GM18907 (cell line): ENCODE data around the gene SORCS1.

Experiments
- ATAC-seq: cut with Tn5 transposase; IDR thresholded peaks from one replicate; pipeline ENCODE4 v1.9.1; 2021; ENCODE audit warnings: mild to moderate bottlenecking, moderate library complexity; ENCODE audit not compliant: unreplicated experiment

The SORCS1 gene

GRCh38 chr10:106913348-106913747 is 251.2 kb downstream of the SORCS1 start:
- ATAC-seq = no peak

GRCh38 chr10:106911096-106911495 is 253.4 kb downstream of the SORCS1 start:
- ATAC-seq = no peak

GRCh38 chr10:106910666-106911065 is 253.8 kb downstream of the SORCS1 start:
- no peak for ATAC-seq

- ATAC-seq = no peak
Measured at GRCh38 chr10:106908225-106908624, 256.3 kb downstream of the SORCS1 start.

- no peak for ATAC-seq
Measured at GRCh38 chr10:106904209-106904608, 260.3 kb downstream of the SORCS1 start.

GRCh38 chr10:106903180-106903579 is 261.3 kb downstream of the SORCS1 start:
- no peak for ATAC-seq

GRCh38 chr10:106900016-106900652 is 264.4 kb downstream of the SORCS1 start:
- peak; percentile 46 for ATAC-seq

- ATAC-seq = no peak
Measured at GRCh38 chr10:106898446-106898845, 266.1 kb downstream of the SORCS1 start.

GRCh38 chr10:106897719-106898118 is 266.8 kb downstream of the SORCS1 start:
- ATAC-seq = no peak

- no peak for ATAC-seq
Measured at GRCh38 chr10:106894692-106895091, 269.8 kb downstream of the SORCS1 start.

- ATAC-seq = no peak
Measured at GRCh38 chr10:106877574-106877973, 286.9 kb downstream of the SORCS1 start.

GRCh38 chr10:106874604-106874889 is 290.0 kb downstream of the SORCS1 start:
- ATAC-seq = no peak

GRCh38 chr10:106873770-106874603 is 290.5 kb downstream of the SORCS1 start:
- ATAC-seq = no peak

- ATAC-seq = no peak
Measured at GRCh38 chr10:106872176-106872575, 292.3 kb downstream of the SORCS1 start.

GRCh38 chr10:106866244-106866845 is 298.2 kb downstream of the SORCS1 start:
- peak; percentile 61 for ATAC-seq

- ATAC-seq = no peak
Measured at GRCh38 chr10:106864031-106864430, 300.5 kb downstream of the SORCS1 start.

GRCh38 chr10:106863549-106863948 is 301.0 kb downstream of the SORCS1 start:
- no peak for ATAC-seq

- ATAC-seq = no peak
Measured at GRCh38 chr10:106859892-106860652, 304.4 kb downstream of the SORCS1 start.

- ATAC-seq = no peak
Measured at GRCh38 chr10:106857728-106858127, 306.8 kb downstream of the SORCS1 start.

- ATAC-seq = no peak
Measured at GRCh38 chr10:106857213-106857612, 307.3 kb downstream of the SORCS1 start.

- ATAC-seq = peak; percentile 99
Measured at GRCh38 chr10:106836933-106837663, 327.4 kb downstream of the SORCS1 start.
